K562 treated with DMSO at 1 percent for 24 hours (cell line): Measurements from ENCODE around the gene NYAP1. TPM values are rescaled to one million over a fixed set of nuclear protein-coding genes. Genes with fewer than 3 reads are reported as not detected.

ENCODE experiments used
- total RNA-seq: library from RNA; unstranded; fragments of 300-600 nt; gene quantifications from 2 replicates; pipeline ENCODE4 v1.2.3, GENCODE V29; 2022; ENCODE audit warnings: low read depth; ENCODE audit not compliant: insufficient read depth

The NYAP1 gene
- 1.3 and 2.4 TPM in 2 replicates for total RNA-seq

GRCh38 chr7:100483722-100484672, at the start of gene NYAP1:
TSS of gene NYAP1 (plus strand) at chr7:100483927. CDS start at chr7:100485312, 1,385 bp downstream.

GRCh38 chr7:100464210-100464660, 19.5 kb upstream of the NYAP1 start, which contains the start of gene SPACDR:
TSS of gene SPACDR (minus strand) at chr7:100464260. CDS start at chr7:100464025, 235 bp downstream.

DNA sequence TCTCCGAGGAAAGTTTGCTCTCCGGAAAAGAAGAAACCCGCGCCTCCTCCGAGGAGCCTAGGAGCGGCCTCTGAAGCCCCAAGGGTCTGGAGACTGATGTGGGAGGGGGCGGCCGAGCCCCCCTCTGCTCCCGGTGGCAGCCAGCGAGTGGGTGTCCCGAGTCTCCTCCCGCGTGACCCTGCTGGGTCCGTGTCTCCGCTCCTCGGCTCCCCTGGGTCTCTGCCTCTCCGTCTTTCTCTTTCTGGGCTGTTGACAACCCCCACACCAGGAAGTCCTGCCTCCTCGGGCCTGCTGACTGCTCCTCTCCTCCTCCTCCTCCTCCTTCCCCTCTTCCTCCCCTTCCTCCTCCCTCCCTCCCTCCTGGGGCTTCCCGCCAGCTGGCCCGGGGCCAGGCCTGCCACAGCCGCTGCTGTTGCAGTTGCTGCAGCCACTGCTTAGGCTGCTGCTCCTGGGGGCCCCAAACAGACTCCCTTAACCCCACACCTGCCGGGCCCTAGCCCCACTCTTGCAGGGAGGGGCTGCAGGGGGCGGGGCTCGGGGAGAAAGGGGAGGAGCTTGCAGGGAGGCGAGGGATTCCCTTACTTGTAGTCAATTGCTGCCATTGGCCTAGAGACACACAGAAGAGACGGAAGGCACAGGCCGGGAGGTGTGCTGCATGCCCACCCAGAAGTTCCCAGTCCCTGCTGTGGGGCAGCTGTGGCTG, 4.6 kb upstream of the NYAP1 start, which contains the start of gene TSC22D4:
Gene TSC22D4 (minus strand): TSS at position 257 of the 703 bp plus-strand sequence. CDS start 1,176 bp downstream, outside the sequence.

DNA sequence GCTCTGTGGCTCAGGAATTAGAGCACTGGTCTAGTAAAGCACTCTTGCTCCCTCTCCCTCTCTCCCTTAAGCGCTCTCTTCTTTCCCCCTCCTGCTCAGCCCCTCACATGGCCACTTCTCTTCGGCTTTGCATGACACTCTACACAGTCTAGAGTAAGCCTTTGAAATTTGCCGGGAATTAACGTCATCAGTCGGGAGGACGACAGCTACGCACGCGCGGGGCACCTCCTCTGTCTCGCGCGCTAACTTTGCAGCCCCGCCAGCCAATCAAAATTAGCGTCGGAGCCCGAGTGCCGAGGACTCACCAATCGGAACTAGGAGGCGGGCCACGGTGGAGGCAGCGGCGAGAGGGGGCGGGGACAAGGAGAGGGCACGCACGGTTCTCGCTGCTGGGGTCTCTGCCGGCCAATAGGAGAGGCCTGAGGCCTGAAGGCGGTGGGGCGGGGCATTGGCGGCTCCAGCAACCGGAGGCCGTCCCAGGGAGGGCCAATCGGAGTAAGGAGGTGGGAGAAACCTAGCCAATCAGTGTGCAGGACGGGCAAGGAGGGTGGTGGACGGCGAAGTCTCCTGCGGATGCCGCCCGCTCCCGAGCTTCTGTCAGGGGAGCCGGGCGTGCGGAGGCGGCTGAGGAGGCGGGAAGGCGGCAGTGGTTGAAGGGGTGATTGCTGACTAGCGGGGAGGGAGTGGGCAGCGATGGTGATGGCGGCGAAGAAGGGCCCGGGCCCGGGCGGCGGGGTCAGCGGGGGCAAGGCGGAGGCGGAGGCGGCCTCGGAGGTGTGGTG, 55.1 kb downstream of the NYAP1 start, which contains the start of gene AGFG2:
Gene AGFG2 (plus strand): TSS at position 550 of the 782 bp plus-strand sequence. CDS start 144 bp downstream, at position 694.

Other genes starting within 250 kb of the NYAP1 start
- gene SPDYE3, start 176.2 kb upstream of the NYAP1 start, total RNA-seq: 4.1 and 4.3 TPM in 2 replicates
- 29.5 and 32.4 TPM in 2 replicates for gene PILRB, start 125.8 kb upstream of the NYAP1 start, total RNA-seq
- gene PILRA, start 110.4 kb upstream of the NYAP1 start, total RNA-seq: 2.1 TPM in 2 replicates
- gene ZCWPW1, start 55.2 kb upstream of the NYAP1 start, total RNA-seq: 3.3 and 6.7 TPM in 2 replicates
- gene MEPCE, start 54.1 kb upstream of the NYAP1 start, total RNA-seq: 97.3 and 99.1 TPM in 2 replicates
- 113 and 152 TPM in 2 replicates for gene PPP1R35, start 47.4 kb upstream of the NYAP1 start, total RNA-seq
- 0.52 and 1.1 TPM in 2 replicates for gene SPACDR, start 19.7 kb upstream of the NYAP1 start, total RNA-seq
- gene TSC22D4, start 4.7 kb upstream of the NYAP1 start, total RNA-seq: 189 and 200 TPM in 2 replicates
- 20.6 and 21.7 TPM in 2 replicates for gene AGFG2, start 55.3 kb downstream of the NYAP1 start, total RNA-seq
- gene SAP25, start 90.0 kb downstream of the NYAP1 start, total RNA-seq: 10.9 and 17.9 TPM in 2 replicates
- gene LRCH4, start 102.2 kb downstream of the NYAP1 start, total RNA-seq: 101 and 102 TPM in 2 replicates
- gene FBXO24, start 102.4 kb downstream of the NYAP1 start, total RNA-seq: 1.8 TPM in 2 replicates
- gene PCOLCE, start 118.4 kb downstream of the NYAP1 start, total RNA-seq: 25.0 and 27.0 TPM in 2 replicates
- gene MOSPD3, start 128.6 kb downstream of the NYAP1 start, total RNA-seq: 44.0 and 49.0 TPM in 2 replicates
- gene TFR2, start 157.6 kb downstream of the NYAP1 start, total RNA-seq: 53.8 and 56.4 TPM in 2 replicates
- not detected in 2 replicates for gene ACTL6B, start 172.5 kb downstream of the NYAP1 start, total RNA-seq
- gene GNB2, start 189.8 kb downstream of the NYAP1 start, total RNA-seq: 771 and 833 TPM in 2 replicates
- 23.3 and 23.7 TPM in 2 replicates for gene GIGYF1, start 210.3 kb downstream of the NYAP1 start, total RNA-seq
- 93.6 and 108 TPM in 2 replicates for gene POP7, start 222.2 kb downstream of the NYAP1 start, total RNA-seq
- gene EPO, start 236.5 kb downstream of the NYAP1 start, total RNA-seq: not detected in 2 replicates
- gene ZAN, start 249.7 kb downstream of the NYAP1 start, total RNA-seq: not detected in 2 replicates